Heart left ventricle (tissue), 13 donors: ENCODE measurements around the gene PATE2.

ENCODE experiments used
- CTCF ChIP-seq, 12 donors: fragments of 200-600 bp; sonication (generic) in 4 of 12; IDR thresholded peaks; one replicate each; pipeline versions ENCODE4 v1.5.0 to v1.8.0; 2018 to 2022; ENCODE audit warnings: antibody characterized with exemption in 12 of 12, mild to moderate bottlenecking in 5 of 12
- POLR2A ChIP-seq, 2 donors: fragments of 450-650 bp; IDR thresholded peaks; one replicate each; pipeline ENCODE4 v1.6.1; 2017; ENCODE audit warnings: antibody characterized with exemption in 2 of 2, mild to moderate bottlenecking in 2 of 2, moderate library complexity in 2 of 2
- donor health status: ischemic (EF 13 %, LVEDD 7.1; RV severe dilation, severe dysfunction).
- donor health status: DM: no; HTN: yes; CAD: no.
- donor health status: DM: no; HTN: no; CAD: no.
- donor health status: ischemic (EF 25% LVEDD 6.9; RV normal size, moderate dysfunction).
- donor health status: ischemic (EF 25% LVEDD 5.7; RV mildly dilated, moderate dysfunction).
- donor health status: ischemic (EF 35%, LVEDD 5.7; RV mildly dilated, moderate dysfunction).
- donor health status: nonischemic (EF 11% LVEDD 7.7; RV severe dilation, severe dysfunction).
- donor health status: DM: yes; HTN: yes; CAD: no.
- donor health status: PGD.
- donor health status: ischemic (EF 29% LVEDD 5.4; RV normal size, mild dysfunction).
- donor health status: nonischemic (EF 23%, LVEDD 6.1; RV moderate dilation, normal function).

- TF ChIP-seq CTCF (IDR thresholded peaks at IDR 0.05) (no peak), POLR2A (IDR thresholded peaks at IDR 0.05) (no peak)
Observed at GRCh38 chr11:125784678-125785077, 6.0 kb upstream of the PATE2 start.
